ENCODE results near the gene KNDC1. TPM values are rescaled to one million over a fixed set of nuclear protein-coding genes. Genes with fewer than 3 reads are reported as not detected.

Gene KNDC1
- total RNA-seq, 1 donor from 2014 or later, result under 0.01 TPM

DNA sequence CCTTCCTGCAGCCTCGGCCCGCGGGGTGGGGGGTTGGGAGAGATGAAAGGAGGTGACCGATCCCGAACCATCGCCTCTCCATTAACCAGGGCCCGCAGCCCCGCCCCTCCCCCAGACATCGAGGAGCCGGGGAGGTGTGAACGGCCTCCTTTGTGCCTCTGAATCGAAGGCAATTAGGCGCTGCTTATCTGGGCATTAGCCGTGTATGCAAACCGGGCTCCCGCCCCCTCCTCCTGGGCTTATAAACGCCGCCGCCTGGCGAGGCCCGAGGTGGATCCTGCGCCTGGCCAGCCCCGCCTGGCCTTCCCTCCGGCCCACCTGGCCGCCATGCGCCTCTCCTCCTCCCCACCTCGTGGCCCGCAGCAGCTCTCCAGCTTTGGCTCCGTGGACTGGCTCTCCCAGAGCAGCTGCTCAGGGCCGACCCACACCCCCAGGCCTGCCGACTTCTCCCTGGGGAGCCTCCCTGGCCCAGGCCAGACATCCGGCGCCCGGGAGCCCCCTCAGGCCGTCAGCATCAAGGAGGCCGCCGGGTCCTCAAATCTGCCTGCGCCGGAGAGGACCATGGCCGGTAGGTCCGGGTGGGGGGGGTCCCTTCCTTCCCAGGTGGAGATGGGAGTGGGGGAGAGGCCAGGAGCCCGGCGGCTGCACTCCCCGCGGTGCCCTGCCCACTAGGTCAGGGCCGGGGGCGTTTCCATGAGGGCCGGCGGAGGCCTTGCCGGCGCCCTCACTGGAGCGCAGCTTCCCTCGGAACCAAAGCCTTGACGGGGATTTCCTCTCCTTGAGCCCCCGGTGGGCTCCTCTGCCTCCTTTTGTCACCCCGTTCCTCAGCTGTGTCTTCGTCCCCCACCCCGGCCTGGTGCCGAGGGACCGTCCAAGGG, 77.8 kb downstream of the KNDC1 start, which contains the start of gene VENTX:
Gene VENTX, plus strand, starts transcription at position 268 of the 878 bp plus-strand sequence. Its CDS starts 60 bp downstream, at position 328.
- DNase-seq (ENCODE audit: low read depth in 2 of 2), result no peak

DNA sequence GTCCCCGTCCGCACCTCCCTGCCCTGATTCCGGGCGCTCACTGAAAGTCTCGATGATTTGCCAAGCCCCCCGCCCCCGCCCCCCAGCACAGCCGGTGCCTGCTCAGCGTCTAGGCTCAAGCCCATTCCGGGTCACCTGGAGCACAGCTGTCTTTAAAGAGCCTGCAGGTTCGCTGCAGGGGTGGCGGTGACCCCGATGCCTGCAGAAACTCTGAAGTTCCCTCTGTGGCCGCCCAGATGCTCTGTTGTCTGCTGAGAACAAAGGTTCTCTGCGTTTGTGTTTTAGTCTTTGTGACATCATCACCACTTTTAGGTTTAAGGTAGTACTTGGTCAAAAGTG, 78.4 kb downstream of the KNDC1 start:
- DNase-seq (ENCODE audit: low read depth in 2 of 2), result no peak

DNA sequence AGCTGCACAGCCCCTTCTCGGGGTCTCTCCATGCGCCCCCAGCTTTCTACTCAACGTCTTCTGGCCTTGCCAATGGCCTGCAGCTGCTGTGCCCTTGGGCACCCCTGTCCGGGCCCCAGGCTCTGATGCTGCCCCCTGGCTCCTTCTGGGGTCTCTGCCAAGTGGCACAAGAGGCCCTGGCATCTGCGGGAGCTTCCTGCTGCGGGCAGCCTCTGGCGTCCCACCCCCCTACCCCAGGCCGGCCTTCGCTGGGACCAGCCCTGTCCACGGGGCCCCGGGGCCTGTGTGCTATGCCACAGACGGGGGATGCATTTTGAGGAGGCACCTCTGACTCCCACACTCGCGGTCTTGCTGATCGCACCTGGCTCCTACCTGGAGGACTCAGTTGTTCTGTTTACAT, 80.0 kb downstream of the KNDC1 start:
- no peak for DNase-seq (ENCODE audit: low read depth in 2 of 2)

DNA sequence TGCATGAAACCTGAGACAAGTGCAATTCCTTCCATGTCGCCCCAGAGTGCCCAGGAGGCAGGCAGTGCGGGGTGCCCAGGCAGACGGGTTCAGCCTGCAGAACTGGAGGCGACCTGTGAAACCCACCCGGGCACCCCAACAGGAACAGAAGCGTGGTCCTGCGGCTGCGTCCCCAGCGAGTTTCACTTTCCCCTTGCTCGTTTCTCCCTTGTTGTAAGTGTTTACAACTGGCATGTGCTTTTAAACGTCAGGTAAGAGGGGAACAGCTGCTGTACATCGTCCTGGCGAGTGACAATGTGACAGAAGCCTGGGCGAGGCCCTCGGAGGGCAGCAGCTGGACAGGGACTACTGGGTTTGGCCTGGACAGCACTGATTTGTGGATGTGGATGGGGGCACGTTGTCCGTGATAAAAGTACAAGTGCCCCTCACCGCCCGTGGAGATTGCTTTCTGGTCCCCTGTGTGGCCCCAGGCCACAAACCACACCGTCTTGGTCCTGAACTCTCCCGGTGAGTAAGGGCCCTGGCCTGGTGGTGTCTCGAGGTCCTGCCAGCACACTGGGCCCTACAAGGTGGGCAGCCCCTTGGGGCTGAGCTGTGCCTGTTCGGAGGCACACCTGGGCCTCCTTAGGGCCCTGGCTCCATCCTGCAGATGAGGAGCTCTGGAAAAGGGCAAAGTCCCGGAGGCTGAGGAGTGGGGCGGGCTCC, 81.6 kb downstream of the KNDC1 start:
- no peak for DNase-seq (ENCODE audit: low read depth in 2 of 2)

DNA sequence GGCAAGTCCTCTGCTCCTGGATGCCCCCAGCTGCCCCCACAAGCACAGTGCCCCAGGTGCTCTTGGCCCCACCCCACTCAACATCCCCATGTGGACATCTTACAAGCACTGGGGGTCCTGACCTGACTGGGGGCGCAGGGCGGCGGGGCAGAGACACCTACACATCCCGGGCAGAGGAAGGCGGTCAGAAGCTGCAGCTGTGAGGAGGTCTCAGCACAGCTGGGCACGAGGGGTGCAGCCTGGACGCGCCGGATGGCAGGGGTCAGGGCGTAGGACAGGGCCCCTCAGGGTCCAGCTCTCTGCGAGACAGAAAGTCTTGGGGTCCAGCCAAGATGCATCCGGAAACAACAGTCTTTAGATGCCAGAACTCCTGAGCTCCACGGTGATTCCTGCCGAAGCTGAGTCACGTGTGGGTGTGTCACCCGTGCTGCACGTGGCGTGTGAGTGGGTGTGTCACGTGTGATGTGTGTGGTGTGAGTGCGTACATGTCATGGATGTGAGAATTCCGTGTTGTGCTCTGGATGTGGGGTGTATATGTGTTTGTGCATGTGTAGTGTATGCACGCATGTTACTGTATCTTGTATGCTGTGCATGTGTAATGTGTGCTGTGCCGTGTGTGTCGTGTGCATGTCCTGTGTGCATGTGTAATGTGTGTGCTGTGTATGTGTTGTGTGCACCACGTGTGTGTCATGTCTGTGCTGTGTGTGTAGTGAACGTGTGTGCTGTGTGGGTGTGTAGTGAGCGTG, 82.8 kb downstream of the KNDC1 start:
- DNase-seq (ENCODE audit: low read depth in 2 of 2), result no peak

DNA sequence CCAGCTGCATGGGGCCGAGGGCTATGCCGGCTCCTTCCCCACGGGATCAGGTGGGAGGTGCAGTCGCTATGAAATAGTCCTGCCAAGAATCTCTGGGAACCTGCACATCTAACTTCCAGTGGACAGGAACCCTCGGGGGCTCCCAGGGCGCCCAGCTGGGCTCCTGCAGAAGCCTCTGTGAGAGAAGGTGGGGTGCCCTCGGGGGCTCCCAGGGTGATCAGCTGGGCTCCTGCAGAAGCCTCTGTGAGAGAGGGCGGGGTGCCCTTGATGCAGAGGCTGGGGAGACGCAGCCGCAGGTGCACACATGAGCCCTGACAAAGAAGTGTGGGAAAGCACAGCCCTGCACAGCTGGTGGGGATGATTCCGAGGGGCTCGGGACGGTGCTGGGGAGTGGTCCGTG, 83.6 kb downstream of the KNDC1 start:
- DNase-seq (ENCODE audit: low read depth in 2 of 2), result no peak

DNA sequence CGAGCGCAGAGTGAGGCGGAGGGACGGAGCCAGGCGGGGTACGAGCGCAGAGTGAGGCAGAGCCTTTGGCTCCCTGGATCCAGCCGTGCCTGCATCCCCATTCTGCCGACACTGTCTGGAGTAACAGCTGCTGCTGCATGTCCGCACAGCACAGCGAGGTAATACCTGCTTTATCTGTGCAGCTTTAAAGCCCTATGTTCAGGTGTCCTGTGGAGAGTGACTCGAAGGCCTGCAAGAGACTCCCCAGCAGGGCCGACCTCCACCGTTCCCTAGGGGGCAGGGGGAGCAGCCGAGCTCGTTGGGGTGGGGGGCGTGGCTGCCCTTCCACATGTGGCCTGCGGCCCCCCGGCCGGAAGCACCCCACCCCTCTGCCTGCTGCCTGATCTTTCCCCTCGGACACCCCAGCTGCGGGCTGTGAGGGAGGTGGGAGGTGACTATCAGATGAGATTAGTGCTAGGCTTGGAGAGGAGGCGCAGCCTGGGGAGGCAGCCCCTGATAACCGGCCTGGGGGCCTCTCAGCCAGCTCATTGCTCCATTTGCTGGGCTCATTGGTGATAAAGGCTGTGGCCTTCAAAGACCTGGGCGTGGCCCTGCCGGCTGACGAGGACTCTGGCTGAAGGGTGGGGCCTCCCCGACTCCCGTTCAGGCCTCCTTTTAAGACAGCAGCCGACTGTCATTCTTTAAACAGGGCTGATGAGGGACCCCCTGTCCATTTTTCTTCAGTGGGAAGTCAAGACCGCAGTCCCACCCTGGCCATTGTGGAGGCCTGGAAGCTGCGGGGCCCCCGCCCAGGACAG, 85.6 kb downstream of the KNDC1 start:
- no peak for DNase-seq (ENCODE audit: low read depth in 2 of 2)

DNA sequence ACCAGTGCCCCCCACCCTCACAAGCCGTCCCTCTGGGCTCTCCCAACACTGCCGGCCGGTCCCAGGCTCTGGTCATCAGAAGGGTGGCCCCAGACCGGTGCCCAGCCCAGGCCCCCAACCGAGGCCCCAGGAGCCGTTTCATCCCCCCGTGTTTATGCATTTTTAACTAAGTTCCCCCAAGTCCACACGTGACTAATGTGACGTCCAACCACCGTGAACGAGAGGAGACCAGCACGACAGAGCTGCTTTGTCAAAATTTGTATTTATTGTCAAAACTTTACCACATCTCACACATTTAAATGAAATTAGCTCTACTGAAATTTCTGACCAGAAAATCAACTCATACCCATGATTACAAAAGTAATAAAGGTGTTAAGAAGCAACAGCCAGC, 86.2 kb downstream of the KNDC1 start:
- no peak for DNase-seq (ENCODE audit: low read depth in 2 of 2)

DNA sequence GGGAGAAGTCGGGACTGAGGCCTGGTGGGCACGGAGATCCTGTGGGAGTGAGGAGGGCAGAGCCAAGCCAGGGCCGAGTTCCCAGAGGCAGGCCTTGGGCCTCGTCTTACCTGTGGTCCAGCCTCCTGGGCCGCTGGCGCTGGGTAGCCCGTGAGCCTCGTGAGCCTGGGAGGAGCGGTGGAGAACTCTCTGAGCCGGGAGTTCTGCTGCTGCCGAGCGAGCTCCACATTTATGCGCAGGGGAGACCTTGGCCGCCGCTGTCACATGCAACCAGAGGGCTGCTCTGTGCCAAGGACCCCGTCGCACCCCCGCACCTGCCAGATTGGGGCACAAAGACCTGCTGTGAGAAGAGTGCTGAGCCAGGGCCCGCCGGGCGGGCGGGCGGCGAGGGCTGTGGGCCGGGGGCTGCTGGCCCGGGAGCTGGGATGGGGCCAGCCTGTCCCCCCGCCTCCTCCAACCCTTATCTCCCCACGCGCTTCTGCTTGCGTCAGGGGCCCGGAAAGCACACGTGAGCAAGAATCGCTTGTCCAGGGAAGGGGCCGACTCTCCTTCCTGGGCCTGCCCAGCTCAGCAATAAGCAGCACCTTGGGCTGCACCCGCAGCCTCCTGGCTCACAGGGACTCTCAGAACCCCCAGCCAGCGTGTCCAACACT, 87.8 kb downstream of the KNDC1 start:
- no peak for DNase-seq (ENCODE audit: low read depth in 2 of 2)

DNA sequence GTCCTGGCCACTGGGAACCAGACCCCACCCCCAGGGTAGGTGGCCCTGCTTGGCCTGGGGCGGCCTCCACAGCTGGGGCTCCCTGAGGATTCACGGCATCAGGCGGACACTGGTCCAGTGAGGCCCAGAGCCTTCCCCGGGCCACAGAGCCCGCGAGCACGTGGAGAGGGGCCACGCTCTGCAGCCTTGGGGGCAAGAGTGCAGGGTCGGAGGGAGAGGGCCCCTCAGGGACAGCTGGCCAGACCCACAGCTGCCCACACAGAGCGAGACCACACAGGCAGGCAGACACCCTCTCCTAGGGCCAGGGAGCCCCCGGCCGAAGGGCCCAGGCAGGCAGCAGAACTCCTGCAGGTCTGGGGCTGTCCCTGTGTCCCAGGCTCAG, 88.3 kb downstream of the KNDC1 start:
- DNase-seq (ENCODE audit: low read depth in 2 of 2), result no peak

DNA sequence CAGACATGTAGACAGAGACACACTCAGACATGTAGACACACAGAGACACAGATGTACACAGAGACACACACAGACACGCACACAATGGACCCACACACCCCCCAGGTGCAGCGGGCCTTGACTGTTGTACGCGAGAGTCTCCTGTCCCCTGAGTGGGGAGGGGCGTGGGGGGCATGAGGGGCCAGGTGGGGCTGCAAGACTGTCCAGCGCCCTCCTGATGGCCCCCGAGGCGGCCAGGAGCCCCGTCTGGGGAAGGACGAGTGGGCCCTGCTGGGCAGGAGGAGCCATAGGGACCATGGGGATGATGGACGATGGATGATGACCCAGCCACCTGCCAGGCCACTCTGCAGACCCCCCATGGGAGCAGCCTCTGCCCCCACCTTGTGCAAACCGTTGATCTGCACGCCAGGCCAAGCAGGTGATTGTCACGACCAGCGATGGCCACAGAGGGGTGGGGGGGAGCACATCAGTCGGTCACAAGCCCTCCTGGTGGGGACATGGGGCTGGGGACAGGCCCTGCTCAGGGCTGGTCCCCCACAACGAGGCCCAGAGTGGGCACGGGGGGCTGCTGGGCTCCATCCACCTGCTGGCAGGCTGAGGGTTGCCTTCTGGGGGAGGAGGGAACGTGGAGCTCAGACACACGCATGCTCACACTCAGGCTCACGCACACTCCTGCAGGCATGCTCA, 89.2 kb downstream of the KNDC1 start:
- no peak for DNase-seq (ENCODE audit: low read depth in 2 of 2)

DNA sequence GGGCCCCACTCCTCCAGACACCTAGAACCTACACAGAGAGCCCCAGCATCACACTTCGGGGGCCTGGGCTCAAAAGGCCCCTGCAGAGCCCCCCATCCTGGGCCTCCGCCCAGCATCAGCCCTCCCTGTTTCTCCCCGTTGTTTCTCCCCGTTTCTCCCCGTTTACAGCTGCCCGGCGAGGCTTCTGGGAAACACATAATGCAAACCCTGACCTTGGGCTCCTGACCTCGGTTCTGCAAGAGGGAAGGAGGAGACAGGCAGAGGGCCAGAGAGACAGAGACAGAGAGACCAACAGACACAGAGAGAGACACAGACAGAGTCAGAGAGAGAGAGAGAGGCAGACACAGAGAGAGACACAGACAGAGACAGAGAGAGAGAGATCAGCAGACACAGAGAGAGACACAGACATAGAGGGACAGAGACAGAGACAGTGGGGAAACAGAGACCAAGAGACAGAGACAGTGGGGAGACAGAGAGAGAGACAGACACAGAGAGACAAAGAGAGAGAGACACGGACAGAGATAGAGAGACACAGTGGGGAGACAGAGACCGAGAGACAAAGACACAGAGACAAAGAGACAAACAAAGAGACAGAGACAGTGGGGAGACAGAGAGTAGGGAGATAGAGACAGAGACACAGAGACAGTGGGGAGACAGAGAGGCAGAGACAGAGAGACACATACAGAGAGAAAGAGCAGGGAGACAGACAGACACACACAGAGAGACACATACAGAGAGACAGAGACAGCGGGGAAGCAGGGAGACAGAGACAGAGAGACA, 90.1 kb downstream of the KNDC1 start:
- DNase-seq (ENCODE audit: low read depth in 2 of 2), result no peak

DNA sequence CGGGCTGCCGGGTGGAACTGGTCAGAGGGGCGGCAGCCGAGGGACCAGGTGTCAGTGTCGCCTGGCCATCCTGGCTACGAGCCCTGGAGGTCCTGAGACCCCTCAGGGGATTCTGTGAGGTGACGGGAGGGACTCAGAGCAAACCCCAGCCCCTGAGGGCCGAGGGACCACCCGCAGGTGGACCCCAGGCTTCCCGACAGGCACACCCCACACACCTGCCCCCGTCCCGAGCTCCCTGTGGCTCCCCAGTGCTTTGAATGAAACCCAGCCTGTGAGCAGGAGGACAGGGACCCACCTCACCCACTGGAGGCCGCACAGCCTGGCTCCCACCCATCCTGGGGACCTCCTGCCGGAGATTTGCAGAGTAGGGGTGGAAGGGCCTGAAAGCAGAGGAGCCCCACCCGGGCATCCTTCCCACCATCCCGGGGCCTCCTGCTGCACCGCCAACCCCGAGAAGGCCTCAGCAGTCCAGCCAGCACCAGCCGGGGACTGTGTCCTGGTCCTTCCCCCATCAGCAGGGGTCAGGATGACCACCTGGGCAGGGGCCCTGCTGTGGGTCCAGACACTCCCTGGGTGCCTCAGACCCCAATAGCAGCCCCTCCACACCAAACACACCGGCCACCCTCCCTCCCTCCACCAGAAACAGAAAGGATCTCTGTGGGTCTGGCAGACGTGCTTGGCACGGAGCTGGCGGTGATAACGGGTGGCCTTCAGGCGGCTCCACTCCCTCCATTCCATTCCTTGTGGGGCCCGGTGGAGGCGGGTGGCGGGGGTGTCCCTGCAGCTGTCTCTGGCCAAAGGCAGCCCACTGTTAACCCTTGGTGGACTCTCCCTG, 91.6 kb downstream of the KNDC1 start:
- no peak for DNase-seq (ENCODE audit: low read depth in 2 of 2)

DNA sequence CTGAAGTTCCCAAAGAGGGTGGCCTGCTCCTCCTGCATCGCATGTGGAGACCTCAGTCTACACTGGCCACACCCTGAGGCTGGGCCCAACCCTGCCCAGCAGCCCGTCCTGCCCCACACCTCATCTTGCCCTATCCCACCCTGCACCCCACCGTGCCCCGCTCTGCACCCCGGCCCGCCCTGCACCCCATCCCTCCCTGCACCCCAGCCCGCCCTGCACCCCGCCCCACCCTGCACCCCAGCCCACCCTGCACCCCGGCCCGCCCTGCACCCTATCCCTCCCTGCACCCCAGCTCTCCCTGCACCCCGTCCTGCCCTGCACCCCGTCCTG, 92.2 kb downstream of the KNDC1 start:
- DNase-seq (ENCODE audit: low read depth in 2 of 2), result no peak

DNA sequence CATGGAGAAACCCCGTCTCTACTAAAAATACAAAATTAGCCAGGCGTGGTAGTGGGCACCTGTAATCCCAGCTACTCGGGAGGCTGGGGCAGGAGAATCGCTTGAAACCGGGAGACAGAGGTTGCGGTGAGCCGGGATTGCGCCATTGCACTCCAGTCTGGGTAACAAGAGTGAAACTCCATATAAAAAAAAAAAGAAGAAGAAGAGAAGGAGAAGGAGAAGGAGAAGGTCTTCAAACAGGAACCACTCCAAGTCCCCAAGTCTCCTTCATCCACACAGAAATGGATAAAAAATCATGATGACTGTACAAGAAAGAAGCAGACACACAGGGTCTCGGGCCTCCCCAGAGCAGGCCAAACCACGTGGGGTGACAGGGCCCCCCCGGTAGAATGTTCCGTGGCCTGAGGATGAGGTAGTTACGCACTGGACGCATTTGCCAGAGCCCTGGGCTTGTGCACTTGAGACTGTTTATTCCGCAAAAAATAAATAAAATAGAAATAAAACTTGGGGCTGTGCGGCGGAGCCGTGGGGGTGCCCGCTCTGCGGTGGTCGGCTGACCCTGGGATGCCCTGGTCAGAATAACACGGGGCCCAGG, 93.4 kb downstream of the KNDC1 start:
- DNase-seq (ENCODE audit: low read depth in 2 of 2), result no peak

DNA sequence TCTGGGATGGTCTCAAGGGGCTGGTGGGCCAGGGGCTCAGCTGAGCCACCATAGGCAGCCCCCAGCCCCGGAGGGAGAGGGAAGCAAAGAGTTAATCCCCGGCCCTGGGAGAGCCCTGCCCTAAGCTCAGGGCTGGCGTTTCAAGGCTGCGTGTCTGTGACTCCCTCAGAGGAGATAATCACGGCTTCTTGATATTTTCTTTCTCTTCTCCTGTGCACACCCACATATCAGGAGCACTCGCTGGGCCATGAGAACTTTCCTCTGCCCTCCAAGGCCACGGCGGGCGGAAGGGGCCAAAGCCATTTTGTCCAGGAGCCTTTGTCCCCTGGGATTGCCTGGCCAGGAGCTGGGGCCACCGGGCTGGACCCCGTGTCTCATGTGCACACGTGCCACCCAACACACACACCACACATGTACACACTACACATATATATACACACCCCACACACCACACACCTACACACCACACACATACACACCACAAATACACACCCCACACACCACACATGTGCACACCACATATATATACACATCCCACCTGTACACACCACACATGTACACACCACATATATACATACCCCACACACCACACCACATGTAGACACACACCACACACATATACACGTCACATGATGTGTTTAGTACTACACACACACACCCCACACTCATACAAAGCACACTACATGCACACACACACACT, 94.6 kb downstream of the KNDC1 start:
- no peak for DNase-seq (ENCODE audit: low read depth in 2 of 2)

DNA sequence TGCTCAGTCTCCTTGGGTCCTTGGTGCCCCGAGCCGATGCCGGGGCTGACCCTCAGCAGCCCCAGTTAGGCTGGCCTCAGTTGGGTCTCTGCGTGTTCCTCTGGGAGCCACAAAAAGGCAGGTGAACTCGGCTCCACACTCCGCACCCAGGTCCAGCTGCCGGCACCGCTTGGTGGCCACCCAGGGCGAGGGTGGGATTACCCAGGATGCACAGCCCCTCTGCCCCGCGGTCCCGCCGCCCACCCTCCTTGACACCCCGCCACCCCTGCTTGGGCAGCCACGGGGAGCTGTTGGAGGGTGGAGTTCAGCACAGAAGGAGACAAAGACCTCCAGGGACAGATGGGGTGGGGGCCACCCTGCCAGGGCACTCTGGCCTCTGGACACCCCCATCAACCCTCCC, 95.3 kb downstream of the KNDC1 start:
- DNase-seq (ENCODE audit: low read depth in 2 of 2), result no peak
